SHP77 (cell line): ENCODE measurements around the gene KIF23.
"Not testable (repeated sequence)": the region's sequence is repeated elsewhere in the genome, so short reads cannot be mapped to it uniquely, and the experiment has no call there.

Experiments used
- DNase-seq, 2 experiments: peaks; one replicate each; lab custom pipeline; 2025; lab: John Stamatoyannopoulos, UW

KIF23 gene

DNA sequence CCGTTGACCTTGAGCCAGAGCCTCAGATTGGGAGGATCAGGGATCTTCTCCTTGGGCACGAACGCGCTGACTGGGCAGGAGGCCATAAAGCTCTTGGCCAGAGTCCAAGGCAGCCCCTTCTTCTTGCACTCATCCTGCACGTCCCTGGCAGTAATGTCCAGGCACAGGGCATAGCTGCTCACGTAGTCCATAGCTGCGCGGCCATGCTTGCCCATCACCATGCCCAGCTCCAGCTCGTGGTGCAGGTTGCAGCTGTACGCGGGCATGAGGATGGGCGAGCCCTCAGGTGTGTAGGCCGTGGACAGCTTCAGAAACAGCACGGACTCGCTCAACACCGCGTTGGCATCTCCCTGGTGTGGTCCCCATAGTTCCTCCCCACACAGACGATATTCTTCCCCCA is 20.5 kb downstream of the KIF23 start:
- no peak for DNase-seq

GRCh38 chr15:69435985-69436384 is 21.8 kb downstream of the KIF23 start:
- DNase-seq: no peak

GRCh38 chr15:69436951-69437350 is 22.8 kb downstream of the KIF23 start:
- DNase-seq: no peak

GRCh38 chr15:69439623-69440022 is 25.5 kb downstream of the KIF23 start:
- no peak for DNase-seq

DNA sequence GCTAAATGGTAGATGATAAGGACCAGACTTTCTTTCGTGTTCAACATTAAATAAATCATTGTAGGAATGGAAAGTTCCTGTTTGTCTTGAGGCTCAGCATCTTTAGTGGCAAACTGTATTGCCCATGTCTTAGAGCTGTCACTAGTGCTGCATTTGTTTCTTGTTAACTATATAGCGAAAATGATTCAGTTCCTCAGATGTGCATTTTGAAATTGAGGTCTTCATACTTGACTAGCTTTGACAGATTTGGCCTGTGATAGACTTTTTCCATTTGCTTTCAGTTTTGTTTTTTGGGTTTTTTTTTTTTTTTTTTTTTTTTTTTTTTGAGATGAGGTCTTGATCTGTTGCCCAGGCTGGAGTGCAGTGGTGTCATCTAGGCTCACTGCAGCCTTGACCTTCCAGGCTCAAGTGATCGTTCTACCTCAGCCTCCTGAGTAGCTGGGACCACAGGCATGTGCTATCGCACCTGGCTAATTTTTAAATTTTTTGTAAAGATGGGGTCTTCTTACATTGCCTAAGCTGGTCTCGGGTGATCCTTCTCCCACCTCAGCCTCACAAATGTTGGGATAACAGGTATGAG is 29.0 kb downstream of the KIF23 start:
- DNase-seq: no peak

DNA sequence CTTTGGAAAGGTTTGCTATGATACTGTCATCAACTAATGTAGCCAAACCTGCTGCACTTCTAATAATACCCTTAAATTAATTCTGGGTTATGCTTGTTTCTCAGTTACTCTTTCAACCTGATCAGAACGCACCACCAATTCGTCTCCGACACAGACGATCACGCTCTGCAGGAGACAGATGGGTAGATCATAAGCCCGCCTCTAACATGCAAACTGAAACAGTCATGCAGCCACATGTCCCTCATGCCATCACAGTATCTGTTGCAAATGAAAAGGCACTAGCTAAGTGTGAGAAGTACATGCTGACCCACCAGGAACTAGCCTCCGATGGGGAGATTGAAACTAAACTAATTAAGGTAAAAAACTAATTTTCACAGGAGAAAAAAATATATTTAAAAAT is 30.5 kb downstream of the KIF23 start:
- DNase-seq: no peak

- DNase-seq: no peak
Measured at GRCh38 chr15:69446953-69447352, 32.8 kb downstream of the KIF23 start.

DNA sequence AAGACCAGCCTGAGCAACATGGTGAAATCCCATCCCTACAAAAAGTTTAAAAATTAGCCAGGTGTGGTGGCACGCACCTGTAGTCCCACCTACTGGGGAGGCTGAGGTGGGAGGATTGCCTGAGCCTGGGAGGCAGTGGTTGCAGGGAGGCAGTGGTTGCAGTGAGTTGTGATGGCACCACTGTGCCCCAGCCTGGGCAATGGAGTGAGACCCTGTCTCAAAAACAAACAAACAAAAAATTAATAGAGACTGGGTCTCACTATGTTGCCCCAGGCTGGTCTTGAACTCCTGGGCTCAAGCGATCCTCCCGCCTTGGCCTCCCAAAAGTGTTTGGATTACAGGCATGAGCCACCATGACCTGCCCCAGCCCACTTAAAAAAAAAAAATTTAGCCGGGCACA is 36.1 kb downstream of the KIF23 start:
- not testable (repeated sequence) for DNase-seq

DNA sequence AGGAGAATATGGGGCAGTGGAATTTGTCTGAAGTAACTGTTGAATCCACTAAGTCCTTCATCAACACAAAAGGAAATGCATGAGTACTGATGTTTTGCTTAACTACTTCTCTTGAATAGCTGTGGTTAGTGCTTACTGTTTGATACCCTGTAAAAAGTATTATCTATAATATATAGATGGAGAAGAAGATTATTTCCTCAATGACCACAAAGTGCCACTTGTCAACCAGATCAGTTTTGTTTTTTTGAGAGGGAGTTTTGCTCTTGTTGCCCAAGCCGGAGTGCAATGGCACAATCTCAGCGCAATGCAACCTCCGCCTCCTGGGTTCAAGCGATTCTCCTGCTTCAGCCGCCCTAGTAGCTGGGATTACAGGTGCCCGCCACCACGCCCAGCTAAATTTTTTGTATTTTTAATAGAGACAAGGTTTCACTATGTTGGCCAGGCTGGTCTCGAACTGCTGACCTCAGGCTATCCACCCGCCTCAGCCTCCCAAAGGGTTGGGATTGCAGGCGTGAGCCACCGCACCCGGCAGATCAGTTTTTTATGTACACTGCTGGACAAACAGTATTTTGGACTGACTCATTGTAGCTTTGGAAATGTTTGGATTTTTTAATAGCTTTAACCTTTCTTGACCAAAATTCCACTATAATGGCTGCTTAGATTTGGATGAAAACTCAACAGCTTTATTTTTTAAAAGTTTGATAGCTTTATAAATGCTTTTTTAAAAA is 37.0 kb downstream of the KIF23 start:
- no peak for DNase-seq

DNA sequence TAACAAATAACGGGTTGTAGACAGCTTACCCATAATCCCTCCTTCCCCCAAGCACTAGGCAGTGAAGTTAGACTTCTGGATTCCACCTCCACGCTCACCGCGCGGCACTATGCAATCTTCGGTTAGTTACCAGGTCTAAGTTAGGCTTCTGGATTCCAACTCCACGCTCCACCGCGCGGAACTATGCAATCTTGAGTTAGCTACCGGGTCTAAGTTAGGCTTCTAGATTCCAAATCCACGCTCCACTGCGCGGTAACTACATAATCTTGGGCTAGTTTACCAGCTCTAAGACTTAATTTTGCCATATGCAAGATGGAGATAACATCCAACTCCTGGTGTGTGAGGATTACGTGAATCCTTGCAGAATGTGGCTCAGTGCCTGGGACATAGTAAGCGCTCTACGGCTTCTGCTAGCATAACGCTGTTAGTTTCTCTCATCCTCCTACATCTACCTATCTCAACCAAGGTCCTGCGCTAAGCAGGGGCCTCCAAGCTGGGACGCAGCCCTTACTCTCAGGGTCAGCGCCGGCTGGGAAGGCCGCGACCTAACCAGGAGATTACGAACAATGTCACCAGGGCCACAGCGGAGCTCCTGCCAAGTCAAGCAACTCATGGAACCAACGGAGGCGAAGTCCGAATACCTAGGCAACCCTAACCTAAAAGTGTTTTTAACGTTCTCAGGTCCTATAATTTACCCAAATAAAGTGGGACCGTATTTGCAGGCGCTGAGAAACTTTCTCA is 38.0 kb downstream of the KIF23 start:
- peak; percentile 76 to 78 for DNase-seq

- peak; percentile 89 to 93 for DNase-seq
Measured at GRCh38 chr15:69452692-69453521, 38.8 kb downstream of the KIF23 start, which contains the start of gene RPLP1. Gene RPLP1, plus strand, starts transcription at chr15:69452818. Its CDS starts 131 bp downstream, at chr15:69452949.

DNA sequence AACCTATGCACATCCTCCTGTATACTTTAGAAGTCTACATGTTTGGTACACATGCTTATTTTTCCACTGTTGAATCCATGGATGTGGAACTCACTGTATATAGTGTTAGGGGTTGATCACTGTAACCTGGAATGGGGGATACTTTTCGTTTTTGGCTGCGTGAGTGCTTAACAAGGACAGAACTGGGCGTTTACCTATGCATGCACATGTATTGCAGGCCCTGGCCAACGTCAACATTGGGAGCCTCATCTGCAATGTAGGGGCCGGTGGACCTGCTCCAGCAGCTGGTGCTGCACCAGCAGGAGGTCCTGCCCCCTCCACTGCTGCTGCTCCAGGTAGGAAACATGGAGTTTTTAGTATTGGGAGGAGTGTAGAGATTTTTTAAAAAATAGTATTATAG is 40.8 kb downstream of the KIF23 start:
- no peak for DNase-seq

- no peak for DNase-seq
Measured at GRCh38 chr15:69456208-69457166, 42.3 kb downstream of the KIF23 start.

DNA sequence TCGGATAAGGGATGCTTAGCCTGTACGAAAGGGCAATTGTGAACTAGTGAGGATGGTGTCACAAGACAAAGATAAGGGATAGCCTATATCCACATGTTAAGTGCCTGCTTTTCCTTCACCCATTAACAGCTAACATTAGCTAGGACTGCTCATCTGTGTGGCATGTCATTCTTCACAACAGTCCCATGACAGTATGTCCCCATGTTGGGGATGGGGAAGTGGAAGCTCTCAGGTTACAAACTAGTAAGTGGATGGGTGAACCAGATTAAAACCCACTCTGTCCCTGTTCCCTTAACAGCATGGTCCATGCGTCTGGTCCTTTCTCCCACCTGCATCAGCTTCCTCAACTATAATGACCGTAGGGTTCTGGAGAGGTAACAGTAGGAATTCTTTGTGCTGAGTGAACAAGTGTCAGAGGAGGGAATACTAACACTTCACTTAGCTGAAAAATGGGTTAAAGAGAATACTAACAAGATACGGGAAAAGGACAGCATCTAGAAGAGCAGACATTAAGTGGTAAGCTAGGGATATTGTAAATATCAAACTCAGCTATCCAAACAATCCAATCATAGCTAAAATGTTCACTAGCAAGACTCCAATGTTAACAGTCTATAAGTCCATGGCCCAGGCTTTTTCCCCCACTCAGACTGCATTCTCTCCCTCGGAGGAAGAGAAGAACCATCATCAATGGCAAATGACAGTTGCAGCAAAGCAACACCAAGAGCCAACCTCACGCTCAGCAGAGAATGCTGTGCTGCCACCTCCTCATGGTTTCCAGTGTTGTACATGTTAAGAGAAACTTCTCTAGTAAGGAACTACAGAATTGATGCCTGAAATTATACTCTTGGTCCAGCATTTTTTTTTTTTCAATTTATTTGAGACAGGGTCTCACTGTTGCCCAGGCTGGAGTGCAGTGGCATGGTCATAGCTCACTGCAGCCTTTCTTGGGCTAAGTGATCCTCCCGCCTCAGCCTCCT is 43.4 kb downstream of the KIF23 start:
- DNase-seq: no peak

- no peak for DNase-seq
Measured at GRCh38 chr15:69459066-69459465, 44.9 kb downstream of the KIF23 start.

- no peak for DNase-seq
Measured at GRCh38 chr15:69460481-69460880, 46.3 kb downstream of the KIF23 start.

DNA sequence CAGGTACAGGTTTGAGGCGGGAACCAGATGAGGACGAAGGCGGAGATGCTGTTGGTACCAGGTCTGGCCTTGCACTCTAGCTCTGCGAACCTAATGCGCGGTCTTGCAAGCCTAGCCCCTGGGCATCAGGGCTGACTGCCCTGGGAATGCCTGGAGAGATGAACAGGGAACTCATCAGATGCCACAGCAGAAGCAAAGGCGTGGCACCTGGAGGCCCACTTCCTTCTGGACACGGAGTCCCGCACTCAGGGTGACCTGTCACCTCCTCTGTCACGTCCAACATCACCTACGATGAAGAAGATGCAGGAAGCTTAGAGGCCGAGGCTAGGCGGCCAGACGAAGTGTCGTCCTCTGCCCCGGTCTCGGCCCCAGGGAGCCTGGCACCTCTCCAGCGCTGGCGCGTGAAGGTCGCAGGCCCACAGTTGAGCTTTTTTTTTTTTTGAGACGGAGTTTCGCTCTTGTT is 47.9 kb downstream of the KIF23 start:
- DNase-seq: no peak

DNA sequence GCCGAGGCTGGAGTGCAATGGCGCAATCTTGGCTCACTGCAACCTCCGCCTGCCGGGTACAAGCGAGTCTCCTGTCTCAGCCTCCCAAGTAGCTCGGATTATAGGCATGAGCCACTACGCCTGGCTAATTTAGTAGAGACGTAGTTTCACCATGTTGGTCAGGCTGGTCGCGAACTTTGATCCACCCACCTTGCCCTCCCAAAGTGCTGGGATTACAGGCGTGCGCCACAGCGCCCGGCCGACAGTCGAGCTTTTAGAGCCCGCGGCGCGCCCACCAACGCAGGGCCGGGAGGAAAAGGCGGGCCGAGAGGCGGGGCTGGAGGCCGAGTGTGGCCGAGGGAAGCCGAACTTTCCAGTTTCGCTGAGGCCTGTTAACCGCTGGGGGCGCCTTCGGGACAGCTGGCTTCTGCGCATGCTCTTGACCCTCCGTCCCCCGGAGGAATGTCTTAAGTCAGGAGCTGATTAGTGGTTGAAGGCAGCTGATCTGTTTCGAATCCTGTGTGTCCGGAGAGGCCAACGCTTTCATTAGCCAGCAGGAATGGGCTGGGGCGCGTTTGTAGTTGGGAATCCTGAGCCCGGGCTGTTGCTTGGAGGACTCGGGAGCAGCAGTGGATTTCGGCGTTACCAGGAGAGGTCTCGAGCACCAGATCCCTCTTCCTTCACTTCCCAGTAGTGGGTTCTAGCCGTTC is 48.5 kb downstream of the KIF23 start:
- DNase-seq: peak; percentile 91 to 93

- no peak for DNase-seq
Measured at GRCh38 chr15:69463182-69463756, 49.1 kb downstream of the KIF23 start.
